K562 (cell line): ENCODE results near the gene ITGA3. TPM values are rescaled to one million over a fixed set of nuclear protein-coding genes. Genes with fewer than 3 reads are reported as not detected.

Experiments used
- BCLAF1 ChIP-seq, 2 experiments: fragments of 450-650 bp in 1 of 2; IDR thresholded peaks; 2 replicates each; pipeline ENCODE4 v1.6.1; 2011 to 2017; ENCODE audit warnings: low read depth in 2 of 2, antibody characterized with exemption in 1 of 2, borderline replicate concordance in 1 of 2, low read length in 1 of 2, mild to moderate bottlenecking in 1 of 2, mixed read lengths in 1 of 2; ENCODE audit not compliant: control insufficient read depth in 1 of 2
- EP300 ChIP-seq: IDR thresholded peaks from 2 replicates; pipeline ENCODE4 v1.6.1; 2012; ENCODE audit warnings: low read length, improper control_type of control experiment
- FUS ChIP-seq: fragments of 200-400 bp; formaldehyde crosslinking; optimal IDR thresholded peaks from 2 replicates; pipeline ENCODE3; 2017; ENCODE audit warnings: low read depth, low read length
- GABPB1 ChIP-seq: sonication (generic); formaldehyde crosslinking; IDR thresholded peaks from 2 replicates; pipeline ENCODE4 v1.8.0; 2022; ENCODE audit warnings: mild to moderate bottlenecking, missing genetic modification reagents
- GATAD2A ChIP-seq: fragments of 450-650 bp; IDR thresholded peaks from 2 replicates; pipeline ENCODE4 v1.6.1; 2017
- MGA ChIP-seq: fragments of 450-650 bp; IDR thresholded peaks from 2 replicates; pipeline ENCODE4 v1.6.1; 2016; ENCODE audit warnings: mild to moderate bottlenecking, moderate library complexity
- PHF21A ChIP-seq: fragments of 450-650 bp; IDR thresholded peaks from 2 replicates; pipeline ENCODE4 v1.6.1; 2017; ENCODE audit warnings: low read depth, borderline replicate concordance
- PRPF4 ChIP-seq: fragments of 200-400 bp; formaldehyde crosslinking; IDR thresholded peaks from one replicate; pipeline ENCODE4 v1.6.1; 2017; ENCODE audit warnings: low read length, low read depth, mild to moderate bottlenecking; ENCODE audit not compliant: insufficient read depth, poor library complexity, severe bottlenecking
- ZFP30 ChIP-seq: fragments of 250-450 bp; sonication (Bioruptor Pico); IDR thresholded peaks from 2 replicates; pipeline ENCODE4 v1.8.0; 2022; ENCODE audit warnings: moderate library complexity, mild to moderate bottlenecking, inconsistent platforms, borderline replicate concordance
- polyA plus RNA-seq, 8 experiments: library from polyadenylated mRNA; depleted of rRNA in 4 of 8; stranded (reverse) in 5 of 8; unstranded in 3 of 8; fragments of >200 nt; fragmentation: Nextera tagmentation in 2 of 8; fragmentation: Illumina TruSeq in 1 of 8; extraction: Ambion mirVana in 2 of 8; extraction: Trizol in 1 of 8; gene quantifications; 2 replicates each; pipeline versions ENCODE4 v1.2.1 to v1.2.3, GENCODE V29; 2011 to 2014; ENCODE audit warnings: inconsistent platforms in 1 of 8, missing spikeins in 1 of 8
- total RNA-seq, 7 experiments: library from RNA; depleted of rRNA in 6 of 7; stranded (reverse); fragments of >200 nt in 6 of 7; fragmentation: Illumina TruSeq in 2 of 7; extraction: Trizol in 2 of 7; gene quantifications; 2 replicates each; pipeline versions ENCODE4 v1.2.1 to v1.2.3, GENCODE V29; 2011 to 2021; ENCODE audit warnings: low replicate concordance in 1 of 7

Gene ITGA3
- total and polyA plus RNA-seq, 9 of the 15 experiments (the other 6 are each of a cell fraction or from before 2014, with no cell fraction given), result 0.03 to 0.75 (median 0.14) TPM; not detected in 2

GRCh38 chr17:50100480-50100883, 44.6 kb downstream of the ITGA3 start (continued):
- no peak for TF ChIP-seq MGA
- TF ChIP-seq EP300, result no peak
- no peak for TF ChIP-seq BCLAF1 (IDR thresholded peaks at IDR 0.05; ENCODE audit: borderline replicate concordance in 1 of 2, control insufficient read depth in 1 of 2, low read depth in 2 of 2, low read length in 1 of 2)
- TF ChIP-seq GATAD2A, result no peak
- no peak for TF ChIP-seq FUS
- no peak for TF ChIP-seq PRPF4
- no peak for TF ChIP-seq PHF21A
- no peak for TF ChIP-seq GABPB1 (CRISPR knock-in tag)
- TF ChIP-seq ZFP30 (CRISPR knock-in tag), result no peak
